Measurements from ENCODE around the gene SPEG. TPM values are rescaled to one million over a fixed set of nuclear protein-coding genes. Genes with fewer than 3 reads are reported as not detected.

The SPEG gene
- total and polyA plus RNA-seq, 2 donors (not counting 3 experiments of a cell fraction or from before 2014, with no cell fraction given) = 0.84 to 3.5 TPM

- dilution Hi-C loops (cut with MboI; ENCODE audit: extremely low pct_ligation_motif_present, low sequenced_read_pairs) = no loop called here
- no TSS peak for BruUV-seq (replicated peaks)
- peak; percentile 96 for DNase-seq (ENCODE audit: low read depth, low spot score)
- H2AFZ ChIP-seq (ENCODE audit: low read depth, low read length) = peak overlapping the region; percentile 94
- TF ChIP-seq POLR2A (IDR thresholded peaks at IDR 0.05; ENCODE audit: low read depth, low read length) (no peak), MYC (IDR thresholded peaks at IDR 0.05; ENCODE audit: low read depth, low read length) (no peak), GATA2 (IDR thresholded peaks at IDR 0.05; ENCODE audit: insufficient read depth, insufficient read length, low read depth, low read length) (no peak), FOS (IDR thresholded peaks at IDR 0.05; ENCODE audit: borderline replicate concordance, insufficient read depth, low read length) (no peak), JUN (IDR thresholded peaks at IDR 0.05; ENCODE audit: borderline replicate concordance, insufficient read depth, insufficient read length, low read depth) (no peak), EZH2 (IDR thresholded peaks at IDR 0.05; ENCODE audit: borderline replicate concordance, low read depth, low read length, severe bottlenecking) (no peak), POLR2AphosphoS5 (IDR thresholded peaks at IDR 0.05; ENCODE audit: insufficient read depth, low read depth, low read length) (peak; percentile 49), CTCF (IDR thresholded peaks at IDR 0.05; ENCODE audit: extremely low read depth in 1 of 2, insufficient read depth in 1 of 2, low read depth in 1 of 2, low read length in 2 of 2) (peak; percentile 47 to 56), MAX (IDR thresholded peaks at IDR 0.05; ENCODE audit: insufficient read depth, insufficient read length) (no peak)
- H3K9me3 ChIP-seq (replicated peaks; ENCODE audit: control insufficient read depth, insufficient read depth, low read length) = no peaks in the 10 kb centered on the region
- POLR2A ChIA-PET = interaction anchor here (0.6 to 1.1 kb wide), 8 partner anchors 10 to 729 kb away, joined by 3 to 7 read pairs (median 4); partner anchors contain the start of genes BCS1L, DNAJB2 and ZNF142
- H3K9ac ChIP-seq (replicated peaks; ENCODE audit: extremely low read depth, insufficient read depth, low read length) = peak overlapping the region; percentile 13
- H3K27ac ChIP-seq (ENCODE audit: insufficient read depth, low read depth, low read length) = no peak overlapping the region
- no peaks in the 10 kb centered on the region for H3K9me1 ChIP-seq (replicated peaks; ENCODE audit: control insufficient read depth, extremely low read depth, insufficient read depth, low read length)
- intact Hi-C loops (cut with micrococcal nuclease) = loop anchor here (1.0 to 10.0 kb wide), 6 partner anchors 91 to 824 kb away; partner anchors contain the start of genes CNOT9, DNAJB2, GMPPA and STK11IP
- no peaks in the 10 kb centered on the region for H3K79me2 ChIP-seq (ENCODE audit: control insufficient read depth, insufficient read depth, low read length)
- no peaks in the 10 kb centered on the region for H4K20me1 ChIP-seq (replicated peaks; ENCODE audit: control insufficient read depth, extremely low read depth, insufficient read depth, low read length)
- peaks cover 0 to 19% of the 10 kb centered on the region in 2 experiments for H3K36me3 ChIP-seq (ENCODE audit: control insufficient read depth in 2 of 2, extremely low read depth in 1 of 2, insufficient read depth in 2 of 2, low read length in 2 of 2)
- H3K4me3 ChIP-seq (replicated peaks in 1 of 3; ENCODE audit: insufficient read depth in 1 of 3, low read depth in 1 of 3, low read length in 3 of 3) = peak overlapping the region in 2 of 3 experiments; percentile 46 to 55
- CTCF ChIA-PET = interaction anchor here (0.6 to 6.4 kb wide), 16 partner anchors 10 to 728 kb away, joined by 3 to 50 read pairs (median 4); partner anchors contain the start of genes GLB1L, GMPPA and STK16
- H3K4me2 ChIP-seq (ENCODE audit: insufficient read depth, low read length) = peak overlapping the region; percentile 87
- H3K4me1 ChIP-seq (ENCODE audit: control insufficient read depth, extremely low read depth, insufficient read depth, low read length) = peaks cover 9% of the 10 kb centered on the region
- H3K27me3 ChIP-seq (ENCODE audit: control insufficient read depth in 2 of 2, insufficient read depth in 2 of 2, low read length in 2 of 2) = peaks cover 2% of the 10 kb centered on the region in 2 experiments
- peak; percentile 90 for FAIRE-seq
Observed at GRCh38 chr2:219388121-219388906, 46.3 kb upstream of the SPEG start.
